ENCODE results near the gene CLVS2. TPM values are rescaled to one million over a fixed set of nuclear protein-coding genes. Genes with fewer than 3 reads are reported as not detected.

Gene CLVS2
- total RNA-seq, 1 donor from 2014 or later = 18.6 TPM

GRCh38 chr6:123094795-123095194 lies 98.8 kb downstream of the CLVS2 start:
- DNase-seq = no peak
- no peaks in the 10 kb centered on the region for H3K36me3 Mint-ChIP-seq (ENCODE audit: unreplicated experiment)
- no peak for TF ChIP-seq CTCF (IDR thresholded peaks at IDR 0.05; ENCODE audit: partially characterized antibody, unreplicated experiment)
- no peaks in the 10 kb centered on the region for H3K9me3 Mint-ChIP-seq (ENCODE audit: unreplicated experiment)
- H3K4me3 Mint-ChIP-seq (ENCODE audit: unreplicated experiment) = no peak overlapping the region
- no peaks in the 10 kb centered on the region for H3K4me1 Mint-ChIP-seq (ENCODE audit: low read depth, unreplicated experiment)
- no peaks in the 10 kb centered on the region for H3K27me3 Mint-ChIP-seq (ENCODE audit: unreplicated experiment)
- H3K27ac Mint-ChIP-seq (ENCODE audit: unreplicated experiment) = no peak overlapping the region

- DNase-seq = no peak
- no peaks in the 10 kb centered on the region for H3K4me1 Mint-ChIP-seq (ENCODE audit: low read depth, unreplicated experiment)
- no peak overlapping the region for H3K4me3 Mint-ChIP-seq (ENCODE audit: unreplicated experiment)
- H3K36me3 Mint-ChIP-seq (ENCODE audit: unreplicated experiment) = no peaks in the 10 kb centered on the region
- no peak for TF ChIP-seq CTCF (IDR thresholded peaks at IDR 0.05; ENCODE audit: partially characterized antibody, unreplicated experiment)
- no peak overlapping the region for H3K27ac Mint-ChIP-seq (ENCODE audit: unreplicated experiment)
- H3K9me3 Mint-ChIP-seq (ENCODE audit: unreplicated experiment) = peaks cover 1% of the 10 kb centered on the region
- no peaks in the 10 kb centered on the region for H3K27me3 Mint-ChIP-seq (ENCODE audit: unreplicated experiment)
These were observed 109.5 kb downstream of the CLVS2 start for GRCh38 chr6:123105561-123105960.

- no peak overlapping the region for H3K27ac Mint-ChIP-seq (ENCODE audit: unreplicated experiment)
- no peaks in the 10 kb centered on the region for H3K27me3 Mint-ChIP-seq (ENCODE audit: unreplicated experiment)
- no peak overlapping the region for H3K4me3 Mint-ChIP-seq (ENCODE audit: unreplicated experiment)
- no peak for TF ChIP-seq CTCF (IDR thresholded peaks at IDR 0.05; ENCODE audit: partially characterized antibody, unreplicated experiment)
- H3K9me3 Mint-ChIP-seq (ENCODE audit: unreplicated experiment) = no peaks in the 10 kb centered on the region
- no peaks in the 10 kb centered on the region for H3K36me3 Mint-ChIP-seq (ENCODE audit: unreplicated experiment)
- DNase-seq = no peak
- no peaks in the 10 kb centered on the region for H3K4me1 Mint-ChIP-seq (ENCODE audit: low read depth, unreplicated experiment)
These were observed 120.3 kb downstream of the CLVS2 start for GRCh38 chr6:123116370-123116769.

- Mint-ChIP-seq H3K4me1 (ENCODE audit: low read depth, unreplicated experiment) (no peaks in the 10 kb centered on the region), H3K27me3 (ENCODE audit: unreplicated experiment) (no peaks in the 10 kb centered on the region), H3K4me3 (ENCODE audit: unreplicated experiment) (no peak overlapping the region), H3K36me3 (ENCODE audit: unreplicated experiment) (no peaks in the 10 kb centered on the region), H3K27ac (ENCODE audit: unreplicated experiment) (no peak overlapping the region), H3K9me3 (ENCODE audit: unreplicated experiment) (no peaks in the 10 kb centered on the region)
- DNase-seq = no peak
- TF ChIP-seq CTCF (IDR thresholded peaks at IDR 0.05; ENCODE audit: partially characterized antibody, unreplicated experiment) = no peak
These were observed 121.3 kb downstream of the CLVS2 start for GRCh38 chr6:123117145-123117908.

GRCh38 chr6:123118811-123119210 lies 122.8 kb downstream of the CLVS2 start:
- no peak for TF ChIP-seq CTCF (IDR thresholded peaks at IDR 0.05; ENCODE audit: partially characterized antibody, unreplicated experiment)
- no peak overlapping the region for H3K27ac Mint-ChIP-seq (ENCODE audit: unreplicated experiment)
- no peak for DNase-seq
- H3K4me1 Mint-ChIP-seq (ENCODE audit: low read depth, unreplicated experiment) = peaks cover 14% of the 10 kb centered on the region
- H3K36me3 Mint-ChIP-seq (ENCODE audit: unreplicated experiment) = no peaks in the 10 kb centered on the region
- H3K27me3 Mint-ChIP-seq (ENCODE audit: unreplicated experiment) = peaks cover 3% of the 10 kb centered on the region
- H3K9me3 Mint-ChIP-seq (ENCODE audit: unreplicated experiment) = no peaks in the 10 kb centered on the region
- H3K4me3 Mint-ChIP-seq (ENCODE audit: unreplicated experiment) = no peak overlapping the region

All from glutamatergic neuron (in vitro differentiated cells).